K562 (cell line): ENCODE data around the gene ATP6V0A1. TPM values are rescaled to one million over a fixed set of nuclear protein-coding genes. Genes with fewer than 3 reads are reported as not detected.
A peak's percentile ranks its signal among the peaks of the same experiment; 100 is the strongest.

Experiments used
- CTBP1 ChIP-seq: fragments of 450-650 bp; IDR thresholded peaks from 2 replicates; pipeline ENCODE4 v1.6.1; 2016; ENCODE audit warnings: borderline replicate concordance
- ETS1 ChIP-seq: conservative IDR thresholded peaks from 2 replicates; pipeline ENCODE4 v1.6.1; 2011; ENCODE audit warnings: low read depth, mild to moderate bottlenecking, low read length; ENCODE audit not compliant: control insufficient read depth
- KDM4B ChIP-seq, 2 experiments: fragments of 450-650 bp in 1 of 2; sonication (generic) in 1 of 2; IDR thresholded peaks; 2 replicates each; pipeline ENCODE4 v1.6.1; 2016 to 2017; ENCODE audit warnings: borderline replicate concordance in 2 of 2, antibody characterized with exemption in 1 of 2, low read depth in 1 of 2, mild to moderate bottlenecking in 1 of 2
- MTA1 ChIP-seq: fragments of 450-650 bp; IDR thresholded peaks from 2 replicates; pipeline ENCODE4 v1.6.1; 2017; ENCODE audit warnings: borderline replicate concordance
- NBN ChIP-seq: fragments of 450-650 bp; IDR thresholded peaks from 2 replicates; pipeline ENCODE4 v1.6.1; 2016; ENCODE audit warnings: low read depth, mild to moderate bottlenecking
- POLR2B ChIP-seq: fragments of 450-650 bp; IDR thresholded peaks from 2 replicates; pipeline ENCODE4 v1.6.1; 2018; ENCODE audit warnings: low read depth; ENCODE audit not compliant: partially characterized antibody
- SUPT5H ChIP-seq: fragments of 450-650 bp; IDR thresholded peaks from 2 replicates; pipeline ENCODE4 v1.6.1; 2016
- TBP ChIP-seq: optimal IDR thresholded peaks from 2 replicates; pipeline ENCODE3; 2011; ENCODE audit warnings: low read depth, low read length, improper control_type of control experiment
- ZBTB1 ChIP-seq: sonication (generic); formaldehyde crosslinking; IDR thresholded peaks from 2 replicates; pipeline ENCODE4 v1.8.1; 2023; ENCODE audit warnings: missing genetic modification reagents, low read depth, mild to moderate bottlenecking, borderline replicate concordance
- ZBTB12 ChIP-seq: fragments of 250-450 bp; sonication (Bioruptor Pico); IDR thresholded peaks from 2 replicates; pipeline ENCODE4 v1.4.0; 2020
- ZC3H4 ChIP-seq: sonication (generic); formaldehyde crosslinking; IDR thresholded peaks from 2 replicates; pipeline ENCODE4 v1.9.0; 2021; ENCODE audit warnings: missing genetic modification reagents, borderline replicate concordance
- ZNF274 ChIP-seq: IDR thresholded peaks from 2 replicates; pipeline ENCODE4 v1.6.1; 2011; ENCODE audit warnings: low read depth, mild to moderate bottlenecking, low read length, moderate library complexity, borderline replicate concordance
- polyA plus RNA-seq, 8 experiments: library from polyadenylated mRNA; depleted of rRNA in 4 of 8; stranded (reverse) in 5 of 8; unstranded in 3 of 8; fragments of >200 nt; fragmentation: Nextera tagmentation in 2 of 8; fragmentation: Illumina TruSeq in 1 of 8; extraction: Ambion mirVana in 2 of 8; extraction: Trizol in 1 of 8; gene quantifications; 2 replicates each; pipeline versions ENCODE4 v1.2.1 to v1.2.3, GENCODE V29; 2011 to 2014; ENCODE audit warnings: inconsistent platforms in 1 of 8, missing spikeins in 1 of 8
- total RNA-seq, 7 experiments: library from RNA; depleted of rRNA in 6 of 7; stranded (reverse); fragments of >200 nt in 6 of 7; fragmentation: Illumina TruSeq in 2 of 7; extraction: Trizol in 2 of 7; gene quantifications; 2 replicates each; pipeline versions ENCODE4 v1.2.1 to v1.2.3, GENCODE V29; 2011 to 2021; ENCODE audit warnings: low replicate concordance in 1 of 7
- TF ChIP-seq, protein P1 (sequence below): fragments of 450-650 bp; IDR thresholded peaks from 2 replicates; pipeline ENCODE4 v1.6.1; 2018; ENCODE audit not compliant: partially characterized antibody

Gene ATP6V0A1
- total and polyA plus RNA-seq, 9 of the 15 experiments (the other 6 are each of a cell fraction or from before 2014, with no cell fraction given) = 11.8 to 158 (median 75.5) TPM

GRCh38 chr17:42554250-42555121, 95.8 kb downstream of the ATP6V0A1 start (continued):
- TF ChIP-seq ZBTB12 = peak; percentile 74
- TF ChIP-seq ZNF274 = no peak
- peak; percentile 77 for TF ChIP-seq SUPT5H
- TF ChIP-seq, protein P1, sequence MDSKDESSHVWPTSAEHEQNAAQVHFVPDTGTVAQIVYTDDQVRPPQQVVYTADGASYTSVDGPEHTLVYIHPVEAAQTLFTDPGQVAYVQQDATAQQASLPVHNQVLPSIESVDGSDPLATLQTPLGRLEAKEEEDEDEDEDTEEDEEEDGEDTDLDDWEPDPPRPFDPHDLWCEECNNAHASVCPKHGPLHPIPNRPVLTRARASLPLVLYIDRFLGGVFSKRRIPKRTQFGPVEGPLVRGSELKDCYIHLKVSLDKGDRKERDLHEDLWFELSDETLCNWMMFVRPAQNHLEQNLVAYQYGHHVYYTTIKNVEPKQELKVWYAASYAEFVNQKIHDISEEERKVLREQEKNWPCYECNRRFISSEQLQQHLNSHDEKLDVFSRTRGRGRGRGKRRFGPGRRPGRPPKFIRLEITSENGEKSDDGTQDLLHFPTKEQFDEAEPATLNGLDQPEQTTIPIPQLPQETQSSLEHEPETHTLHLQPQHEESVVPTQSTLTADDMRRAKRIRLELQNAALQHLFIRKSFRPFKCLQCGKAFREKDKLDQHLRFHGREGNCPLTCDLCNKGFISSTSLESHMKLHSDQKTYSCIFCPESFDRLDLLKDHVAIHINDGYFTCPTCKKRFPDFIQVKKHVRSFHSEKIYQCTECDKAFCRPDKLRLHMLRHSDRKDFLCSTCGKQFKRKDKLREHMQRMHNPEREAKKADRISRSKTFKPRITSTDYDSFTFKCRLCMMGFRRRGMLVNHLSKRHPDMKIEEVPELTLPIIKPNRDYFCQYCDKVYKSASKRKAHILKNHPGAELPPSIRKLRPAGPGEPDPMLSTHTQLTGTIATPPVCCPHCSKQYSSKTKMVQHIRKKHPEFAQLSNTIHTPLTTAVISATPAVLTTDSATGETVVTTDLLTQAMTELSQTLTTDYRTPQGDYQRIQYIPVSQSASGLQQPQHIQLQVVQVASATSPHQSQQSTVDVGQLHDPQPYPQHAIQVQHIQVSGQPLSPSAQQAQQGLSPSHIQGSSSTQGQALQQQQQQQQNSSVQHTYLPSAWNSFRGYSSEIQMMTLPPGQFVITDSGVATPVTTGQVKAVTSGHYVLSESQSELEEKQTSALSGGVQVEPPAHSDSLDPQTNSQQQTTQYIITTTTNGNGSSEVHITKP = peak; percentile 49
- 0 out of 2 replicates have a peak, but pooled peaks have one; percentile 41 for TF ChIP-seq ZBTB1 (CRISPR knock-in tag)
- no peak for TF ChIP-seq ZC3H4 (CRISPR knock-in tag)
- peak; percentile 76 for TF ChIP-seq CTBP1
- peak; percentile 88 for TF ChIP-seq MTA1
- 0 out of 2 replicates have a peak, but pooled peaks have one; percentile 19 for TF ChIP-seq NBN
- TF ChIP-seq ETS1 = peak; percentile 59; the same call in 1 of the 2 replicates
- TF ChIP-seq KDM4B (IDR thresholded peaks at IDR 0.05; ENCODE audit: borderline replicate concordance in 2 of 2, low read depth in 1 of 2) = peak in 1 of 2 experiments; percentile 43; a peak in 1 of 4 replicates
- TF ChIP-seq POLR2B = peak; percentile 63
- TF ChIP-seq TBP = peak; percentile 51
